NT2/D1 (cell line): ENCODE measurements around the gene IGHMBP2.
"Not testable (repeated sequence)": the region's sequence is repeated elsewhere in the genome, so short reads cannot be mapped to it uniquely, and the experiment has no call there.

Source experiments
- SUZ12 ChIP-seq: IDR thresholded peaks from 2 replicates; pipeline ENCODE4 v1.6.1; 2011; ENCODE audit not compliant: insufficient read length, insufficient read depth; ENCODE audit errors: extremely low read depth
- YY1 ChIP-seq: IDR thresholded peaks from 2 replicates; pipeline ENCODE4 v1.6.1; 2011; ENCODE audit not compliant: insufficient read length, insufficient read depth

GRCh38 chr11:68973706-68974105 is 70.0 kb downstream of the IGHMBP2 start:
- not testable (repeated sequence) for TF ChIP-seq SUZ12, YY1
